ENCODE data around the gene FAM83G.

Gene FAM83G

DNA sequence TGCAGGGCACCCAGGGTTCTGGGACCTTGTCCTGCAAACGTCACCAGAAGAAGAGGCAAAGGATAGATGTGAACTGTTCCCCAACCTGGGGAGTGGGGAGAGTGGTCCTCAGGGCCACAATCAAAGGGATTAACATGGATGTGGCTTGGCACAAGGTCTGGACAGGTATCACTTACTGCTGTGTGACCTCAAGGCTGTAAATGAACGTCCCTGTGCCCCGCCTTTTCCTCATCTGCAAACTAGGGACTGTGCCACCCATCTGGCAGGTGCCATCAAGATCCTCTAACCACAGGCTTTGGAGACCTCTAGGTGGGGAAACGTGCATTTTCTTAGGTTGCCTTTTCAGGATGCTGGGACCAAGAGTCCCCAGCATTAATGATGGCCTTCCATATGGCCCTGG lies 27.5 kb downstream of the FAM83G start:
- DNase-seq (ENCODE audit: low read depth): no peak
- in situ Hi-C loops (cut with HindIII; ENCODE audit: low sequenced_read_pairs): no loop called here
- TF ChIP-seq, protein P1, sequence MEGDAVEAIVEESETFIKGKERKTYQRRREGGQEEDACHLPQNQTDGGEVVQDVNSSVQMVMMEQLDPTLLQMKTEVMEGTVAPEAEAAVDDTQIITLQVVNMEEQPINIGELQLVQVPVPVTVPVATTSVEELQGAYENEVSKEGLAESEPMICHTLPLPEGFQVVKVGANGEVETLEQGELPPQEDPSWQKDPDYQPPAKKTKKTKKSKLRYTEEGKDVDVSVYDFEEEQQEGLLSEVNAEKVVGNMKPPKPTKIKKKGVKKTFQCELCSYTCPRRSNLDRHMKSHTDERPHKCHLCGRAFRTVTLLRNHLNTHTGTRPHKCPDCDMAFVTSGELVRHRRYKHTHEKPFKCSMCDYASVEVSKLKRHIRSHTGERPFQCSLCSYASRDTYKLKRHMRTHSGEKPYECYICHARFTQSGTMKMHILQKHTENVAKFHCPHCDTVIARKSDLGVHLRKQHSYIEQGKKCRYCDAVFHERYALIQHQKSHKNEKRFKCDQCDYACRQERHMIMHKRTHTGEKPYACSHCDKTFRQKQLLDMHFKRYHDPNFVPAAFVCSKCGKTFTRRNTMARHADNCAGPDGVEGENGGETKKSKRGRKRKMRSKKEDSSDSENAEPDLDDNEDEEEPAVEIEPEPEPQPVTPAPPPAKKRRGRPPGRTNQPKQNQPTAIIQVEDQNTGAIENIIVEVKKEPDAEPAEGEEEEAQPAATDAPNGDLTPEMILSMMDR (IDR thresholded peaks at IDR 0.05; ENCODE audit: low read depth, low read length, missing control alignments): no peak
- no peak overlapping the region for H3K4me3 ChIP-seq (ENCODE audit: low read depth, low read length)

DNA sequence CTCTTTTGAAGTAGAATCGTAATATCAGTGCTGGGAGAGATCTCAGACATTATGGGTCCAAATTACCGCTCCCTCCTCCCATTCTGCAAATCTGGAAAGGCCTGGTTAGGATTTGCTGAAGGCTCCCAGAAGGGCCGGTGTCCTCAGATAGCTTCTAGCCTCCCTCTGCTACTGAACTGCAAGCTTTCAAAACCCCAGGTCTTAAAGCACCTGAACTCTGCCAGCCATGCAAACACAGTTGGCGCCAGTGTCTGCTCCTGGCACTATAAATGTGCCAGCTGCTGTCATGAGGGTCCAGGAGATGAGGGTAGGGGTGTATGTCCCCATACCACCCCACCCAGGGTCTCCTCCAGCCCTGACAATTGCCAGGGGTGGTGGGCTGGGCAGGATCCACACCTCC lies 28.4 kb downstream of the FAM83G start:
- no peak overlapping the region for H3K4me3 ChIP-seq (ENCODE audit: low read depth, low read length)
- no peak for DNase-seq (ENCODE audit: low read depth)
- TF ChIP-seq, protein P1 (IDR thresholded peaks at IDR 0.05; ENCODE audit: low read depth, low read length, missing control alignments): no peak

DNA sequence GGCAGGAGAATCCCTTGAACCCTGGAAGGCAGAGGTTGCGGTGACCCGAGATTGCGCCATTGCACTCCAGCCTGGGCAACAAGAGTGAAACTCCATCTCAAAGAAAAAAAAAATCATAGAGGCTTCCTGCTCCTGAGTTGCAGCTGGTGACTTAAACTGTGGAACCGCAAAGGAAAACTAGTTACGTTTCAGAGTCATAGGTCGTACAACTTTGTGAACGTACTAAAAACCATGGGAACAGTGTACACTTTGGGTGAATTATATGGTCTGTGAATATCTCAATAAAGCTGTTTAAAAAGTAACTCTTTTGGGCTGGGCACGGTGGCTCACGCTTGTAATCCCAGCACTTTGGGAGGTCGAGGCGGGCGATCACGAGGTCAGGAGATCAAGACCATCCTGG lies 29.0 kb downstream of the FAM83G start:
- TF ChIP-seq, protein P1 (IDR thresholded peaks at IDR 0.05; ENCODE audit: low read depth, low read length, missing control alignments): no peak
- H3K4me3 ChIP-seq (ENCODE audit: low read depth, low read length): no peak overlapping the region
- no peak for DNase-seq (ENCODE audit: low read depth)
- in situ Hi-C loops (cut with HindIII; ENCODE audit: low sequenced_read_pairs): no loop called here

More for the DNA sequence above, 28.4 kb downstream of the FAM83G start:
- in situ Hi-C loops (cut with HindIII; ENCODE audit: low sequenced_read_pairs): no loop called here

DNA sequence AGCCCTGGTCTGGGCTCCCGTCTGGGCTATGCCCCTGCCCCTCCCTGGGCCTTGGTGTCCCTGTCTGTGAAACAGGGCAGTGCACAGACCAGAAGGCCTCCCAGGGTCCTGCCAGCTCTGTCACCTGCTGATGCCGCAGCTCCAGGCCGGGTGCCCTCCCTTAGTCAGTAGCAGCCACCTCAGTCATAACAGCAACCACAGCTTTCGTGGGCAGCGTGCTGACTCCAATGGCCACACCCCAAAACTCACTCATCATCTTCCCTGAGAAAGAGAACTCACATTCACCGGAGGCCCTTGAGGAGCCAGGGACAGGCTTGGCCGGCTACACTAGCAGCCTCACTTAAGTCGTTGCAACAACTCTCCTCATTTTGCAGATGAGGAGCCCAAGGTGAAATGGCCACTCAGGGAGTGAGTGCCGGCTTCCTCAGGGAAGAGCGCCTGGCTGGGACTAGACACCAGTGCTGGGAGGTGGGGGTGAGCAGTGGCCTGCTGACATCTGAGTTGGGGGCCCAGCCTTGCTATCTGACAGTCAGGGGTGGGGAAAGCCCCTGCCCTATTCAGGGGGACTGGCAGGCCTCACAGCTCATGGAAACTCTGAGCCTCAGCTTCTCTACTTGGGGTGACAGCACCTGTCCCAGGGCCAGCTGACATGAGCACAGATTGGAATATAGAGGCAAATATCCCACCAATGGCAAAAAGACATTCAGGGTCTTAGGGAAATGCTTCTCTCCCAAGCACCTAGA lies 30.0 kb downstream of the FAM83G start:
- in situ Hi-C loops (cut with HindIII; ENCODE audit: low sequenced_read_pairs): no loop called here
- no peak for DNase-seq (ENCODE audit: low read depth)
- TF ChIP-seq, protein P1 (IDR thresholded peaks at IDR 0.05; ENCODE audit: low read depth, low read length, missing control alignments): no peak
- H3K4me3 ChIP-seq (ENCODE audit: low read depth, low read length): no peak overlapping the region

DNA sequence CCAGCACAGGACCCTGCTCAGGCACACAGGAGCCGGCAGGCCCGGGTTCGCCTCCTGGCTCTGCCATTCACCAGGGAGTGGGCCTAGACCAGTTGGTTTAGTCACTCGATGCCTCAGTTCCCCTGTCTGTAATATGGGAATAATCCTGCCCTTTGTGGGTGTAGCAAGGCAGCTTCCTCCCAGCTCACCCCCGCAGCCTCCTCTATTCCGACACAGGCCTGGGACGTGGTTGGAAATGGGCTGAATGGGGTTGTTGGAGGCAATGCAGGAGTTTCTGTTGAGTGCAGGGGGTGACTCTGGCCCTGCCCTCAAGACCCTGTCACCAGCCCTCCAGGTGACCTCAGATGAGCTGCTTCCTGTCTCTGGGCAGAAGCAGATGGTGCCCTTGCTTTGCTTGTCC lies 32.8 kb downstream of the FAM83G start:
- H3K4me3 ChIP-seq (ENCODE audit: low read depth, low read length): no peak overlapping the region
- in situ Hi-C loops (cut with HindIII; ENCODE audit: low sequenced_read_pairs): no loop called here
- TF ChIP-seq, protein P1 (IDR thresholded peaks at IDR 0.05; ENCODE audit: low read depth, low read length, missing control alignments): no peak
- no peak for DNase-seq (ENCODE audit: low read depth)

DNA sequence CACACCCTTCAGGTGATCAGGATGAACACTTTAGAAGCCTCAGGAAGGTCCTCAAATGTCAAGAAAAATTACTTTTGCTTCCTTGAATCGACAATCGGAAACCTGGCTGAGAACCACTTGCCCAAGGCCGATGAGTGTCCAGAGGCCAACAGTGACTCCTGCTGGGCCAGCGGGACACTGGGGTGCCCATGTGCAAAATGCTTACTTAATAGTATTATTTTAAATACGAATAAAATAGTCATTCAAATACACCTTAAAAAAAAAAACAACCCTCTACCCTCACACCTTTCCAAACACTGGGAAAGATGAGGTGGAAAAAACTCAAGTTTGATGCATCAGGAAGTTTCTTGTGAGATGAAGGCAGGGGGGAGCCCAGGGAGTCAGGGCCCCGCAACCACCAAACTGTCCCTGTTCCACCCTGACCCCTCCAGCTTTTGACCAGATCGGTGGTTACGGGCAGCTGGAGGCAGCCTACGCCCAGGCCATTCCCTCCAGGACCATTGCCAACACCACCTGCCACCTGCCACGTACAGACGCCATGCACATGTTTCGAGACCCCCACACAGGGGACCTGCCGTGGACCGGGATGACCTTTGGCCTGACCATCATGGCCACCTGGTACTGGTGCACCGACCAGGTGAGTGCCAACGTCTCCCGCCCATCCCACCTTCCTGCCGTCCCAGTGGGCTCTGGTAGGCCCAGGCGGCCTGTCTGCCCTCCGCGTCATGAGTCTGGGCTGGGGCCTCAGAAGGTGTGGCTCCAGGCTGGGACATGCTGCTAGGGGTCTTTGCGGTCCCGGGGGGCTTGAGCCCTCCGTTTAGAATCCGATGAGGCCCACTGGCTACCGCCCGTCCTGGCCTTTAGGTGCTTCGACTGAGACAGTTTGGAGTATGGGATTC lies 33.7 kb downstream of the FAM83G start:
- in situ Hi-C loops (cut with HindIII; ENCODE audit: low sequenced_read_pairs): no loop called here
- TF ChIP-seq, protein P1 (IDR thresholded peaks at IDR 0.05; ENCODE audit: low read depth, low read length, missing control alignments): no peak
- H3K4me3 ChIP-seq (ENCODE audit: low read depth, low read length): no peak overlapping the region
- no peak for DNase-seq (ENCODE audit: low read depth)
